Natural killer cell (primary cell): ENCODE data around the gene SRGAP3. TPM values are rescaled to one million over a fixed set of nuclear protein-coding genes. Genes with fewer than 3 reads are reported as not detected.

ENCODE experiments used
- ATAC-seq, 3 donors: fragments of 150-1000 bp in 2 of 3; fragments of 200-7000 bp in 1 of 3; cut with Tn5 transposase; 1 replicate in 1 of 3; 2 replicates in 2 of 3; pipeline ENCODE4 v1.10.0; 2021; ENCODE audit warnings: mild to moderate bottlenecking in 2 of 3, moderate library complexity in 2 of 3
- DNase-seq, 2 donors: peaks; one replicate each; pipeline versions ENCODE4 v3.0.0 to v3.0.0-alpha.2; 2013 to 2021; ENCODE audit warnings: mixed read lengths in 1 of 2
- H3K27ac ChIP-seq: one replicate; pipeline ENCODE4 v1.5.1; 2013; ENCODE audit warnings: mild to moderate bottlenecking, low read length
- H3K27me3 ChIP-seq: one replicate; pipeline ENCODE4 v1.6.1; 2013; ENCODE audit warnings: low read length; ENCODE audit not compliant: control insufficient read depth, insufficient read depth
- H3K36me3 ChIP-seq: one replicate; pipeline ENCODE4 v1.6.1; 2013; ENCODE audit warnings: low read length; ENCODE audit not compliant: control insufficient read depth, insufficient read depth
- H3K4me1 ChIP-seq: one replicate; pipeline ENCODE4 v1.6.1; 2013; ENCODE audit warnings: low read length; ENCODE audit not compliant: control insufficient read depth, insufficient read depth
- H3K4me3 ChIP-seq: one replicate; pipeline ENCODE4 v1.5.1; 2013; ENCODE audit warnings: low read length
- H3K9me3 ChIP-seq: one replicate; pipeline ENCODE4 v1.6.1; 2013; ENCODE audit warnings: low read length; ENCODE audit not compliant: control insufficient read depth, insufficient read depth
- H3K27ac Mint-ChIP-seq, 2 donors: one replicate each; pipeline ENCODE4 v1.8.0; 2022; ENCODE audit warnings: mild to moderate bottlenecking in 2 of 2, mixed read lengths in 2 of 2, moderate library complexity in 1 of 2
- H3K27me3 Mint-ChIP-seq, 2 donors: one replicate each; pipeline ENCODE4 v1.8.0; 2022; ENCODE audit warnings: low read depth in 2 of 2, mixed read lengths in 2 of 2
- H3K36me3 Mint-ChIP-seq: one replicate; pipeline ENCODE4 v1.8.0; 2022; ENCODE audit warnings: mixed read lengths
- H3K4me1 Mint-ChIP-seq, 2 donors: one replicate each; pipeline ENCODE4 v1.8.0; 2022; ENCODE audit warnings: mixed read lengths in 2 of 2
- H3K4me3 Mint-ChIP-seq: one replicate; pipeline ENCODE4 v1.8.0; 2022; ENCODE audit warnings: mild to moderate bottlenecking, moderate library complexity, mixed read lengths
- H3K9me3 Mint-ChIP-seq, 2 donors: one replicate each; pipeline ENCODE4 v1.8.0; 2022; ENCODE audit warnings: mixed read lengths in 2 of 2
- CTCF ChIP-seq: fragments of 200-600 bp; IDR thresholded peaks from one replicate; pipeline ENCODE4 v1.8.0; 2022; ENCODE audit warnings: antibody characterized with exemption
- WGBS: methylation state at CpG from one replicate; pipeline ENCODE4 v1.1.7; 2013; ENCODE audit warnings: missing lambda C conversion rate; ENCODE audit not compliant: insufficient coverage; 5-methylcytosine and 5-hydroxymethylcytosine counted together
- intact Hi-C: fragments of 100-400 bp; cut with micrococcal nuclease; formaldehyde crosslinking; loops from one replicate; pipeline ENCODE4 v1.14.2; 2022
- total RNA-seq, 4 donors: library from RNA; stranded (reverse); fragments of 120-200 nt in 1 of 4; gene quantifications; one replicate each; pipeline versions ENCODE4 v1.2.3 to v1.2.4, GENCODE V29; 2013 to 2022

The SRGAP3 gene
- total RNA-seq, 3 donors from 2014 or later (not counting 1 experiment from before 2014, with no cell fraction given) = 2.5 to 14.9 (median 3.0) TPM

GRCh38 chr3:9204253-9204992 is 45.0 kb downstream of the SRGAP3 start:
- H3K9me3 Mint-ChIP-seq = no peaks in the 10 kb centered on the region
- H3K4me1 Mint-ChIP-seq = no peaks in the 10 kb centered on the region
- H3K4me1 ChIP-seq = no peaks in the 10 kb centered on the region
- no peaks in the 10 kb centered on the region for H3K36me3 Mint-ChIP-seq
- no peaks in the 10 kb centered on the region for H3K27me3 ChIP-seq
- intact Hi-C loops = no loop called here
- 90% methylated on average over 16 of the region's 17 CpGs for WGBS
- peaks cover 0 to 2% of the 10 kb centered on the region in 2 donors for H3K27me3 Mint-ChIP-seq
- no peak overlapping the region for H3K27ac Mint-ChIP-seq
- no peak overlapping the region for H3K4me3 ChIP-seq
- H3K36me3 ChIP-seq = no peaks in the 10 kb centered on the region
- ATAC-seq (no peak), DNase-seq (no peak)
- no peak for TF ChIP-seq CTCF
- no peak overlapping the region for H3K27ac ChIP-seq
- no peaks in the 10 kb centered on the region for H3K9me3 ChIP-seq
- H3K4me3 Mint-ChIP-seq = no peak overlapping the region

GRCh38 chr3:9203317-9203716 is 46.1 kb downstream of the SRGAP3 start:
- Mint-ChIP-seq H3K4me3 (no peak overlapping the region), H3K36me3 (no peaks in the 10 kb centered on the region), H3K9me3 (no peaks in the 10 kb centered on the region), H3K27me3 (peaks cover 0 to 2% of the 10 kb centered on the region in 2 donors), H3K4me1 (no peaks in the 10 kb centered on the region), H3K27ac (no peak overlapping the region)
- Histone ChIP-seq H3K4me1 (no peaks in the 10 kb centered on the region), H3K4me3 (no peak overlapping the region), H3K36me3 (no peaks in the 10 kb centered on the region), H3K27ac (no peak overlapping the region), H3K9me3 (no peaks in the 10 kb centered on the region), H3K27me3 (no peaks in the 10 kb centered on the region)
- intact Hi-C loops = no loop called here
- no peak for TF ChIP-seq CTCF
- DNase-seq (no peak), ATAC-seq (no peak)
- WGBS = 81% methylated on average over 2 of the region's 2 CpGs

- Mint-ChIP-seq H3K9me3 (no peaks in the 10 kb centered on the region), H3K4me1 (no peaks in the 10 kb centered on the region), H3K27me3 (peaks cover 0 to 2% of the 10 kb centered on the region in 2 donors), H3K27ac (no peak overlapping the region), H3K36me3 (no peaks in the 10 kb centered on the region), H3K4me3 (no peak overlapping the region)
- ATAC-seq = peak in 1 of 3 donors; percentile 17
- H3K36me3 ChIP-seq = no peaks in the 10 kb centered on the region
- 81% methylated on average over 4 of the region's 4 CpGs for WGBS
- no peak for TF ChIP-seq CTCF
- H3K9me3 ChIP-seq = no peaks in the 10 kb centered on the region
- no peaks in the 10 kb centered on the region for H3K4me1 ChIP-seq
- no peak overlapping the region for H3K27ac ChIP-seq
- no peaks in the 10 kb centered on the region for H3K27me3 ChIP-seq
- intact Hi-C loops = no loop called here
- H3K4me3 ChIP-seq = no peak overlapping the region
- DNase-seq = no peak
Measured at GRCh38 chr3:9202546-9202945, 46.9 kb downstream of the SRGAP3 start.

- no peak overlapping the region for H3K4me3 Mint-ChIP-seq
- no peaks in the 10 kb centered on the region for H3K9me3 Mint-ChIP-seq
- no peaks in the 10 kb centered on the region for H3K4me1 ChIP-seq
- H3K4me3 ChIP-seq = no peak overlapping the region
- H3K27me3 Mint-ChIP-seq = peaks cover 0 to 2% of the 10 kb centered on the region in 2 donors
- H3K27ac ChIP-seq = no peak overlapping the region
- H3K9me3 ChIP-seq = no peaks in the 10 kb centered on the region
- ATAC-seq (no peak), DNase-seq (no peak)
- intact Hi-C loops = no loop called here
- H3K27me3 ChIP-seq = no peaks in the 10 kb centered on the region
- H3K4me1 Mint-ChIP-seq = no peaks in the 10 kb centered on the region
- H3K36me3 ChIP-seq = no peaks in the 10 kb centered on the region
- 86% methylated on average over 5 of the region's 6 CpGs for WGBS
- TF ChIP-seq CTCF = no peak
- no peak overlapping the region for H3K27ac Mint-ChIP-seq
- no peaks in the 10 kb centered on the region for H3K36me3 Mint-ChIP-seq
Measured at GRCh38 chr3:9201955-9202354, 47.5 kb downstream of the SRGAP3 start.
